WTC11 (cell line): Measurements from ENCODE around the gene SMARCA2. TPM values are rescaled to one million over a fixed set of nuclear protein-coding genes. Genes with fewer than 3 reads are reported as not detected.

Experiments used
- ATAC-seq: fragments of 200-7000 bp; cut with Tn5 transposase; 2 replicates; pipeline ENCODE4 v1.10.0; 2021; ENCODE audit warnings: mild to moderate bottlenecking, moderate library complexity
- CTCF ChIA-PET: fragments of 300-600 bp; sonication (Branson Sonifier 250); formaldehyde crosslinking; loops from one replicate; lab custom pipeline; 2021; ENCODE audit warnings: antibody characterized with exemption; lab: Charles Lee
- POLR2A ChIA-PET: fragments of 350-600 bp; sonication (Branson Sonifier 250); formaldehyde crosslinking; loops from one replicate; lab custom pipeline; 2021; ENCODE audit warnings: antibody characterized with exemption; lab: Charles Lee
- DNase-seq: peaks from one replicate; pipeline ENCODE4 v3.0.0; 2021; ENCODE audit warnings: low spot score
- H3K27ac Mint-ChIP-seq: 2 replicates; pipeline ENCODE4 v1.8.0; 2021; ENCODE audit warnings: mixed read lengths
- H3K27me3 Mint-ChIP-seq: 2 replicates; pipeline ENCODE4 v1.8.0; 2021; ENCODE audit warnings: low read depth, mild to moderate bottlenecking, moderate library complexity, mixed read lengths
- H3K36me3 Mint-ChIP-seq: 2 replicates; pipeline ENCODE4 v1.8.0; 2021; ENCODE audit warnings: mixed read lengths
- H3K4me1 Mint-ChIP-seq: 2 replicates; pipeline ENCODE4 v1.8.0; 2022; ENCODE audit warnings: mixed read lengths
- H3K4me3 Mint-ChIP-seq: 2 replicates; pipeline ENCODE4 v1.8.0; 2021; ENCODE audit warnings: mild to moderate bottlenecking, moderate library complexity, mixed read lengths
- H3K9me3 Mint-ChIP-seq: 2 replicates; pipeline ENCODE4 v1.8.0; 2021; ENCODE audit warnings: mixed read lengths
- ATF1 ChIP-seq: sonication (generic); formaldehyde crosslinking; IDR thresholded peaks from 2 replicates; pipeline ENCODE4 v1.8.1; 2023; ENCODE audit warnings: mild to moderate bottlenecking, moderate library complexity, missing genetic modification reagents
- CREM ChIP-seq: sonication (generic); formaldehyde crosslinking; IDR thresholded peaks from 2 replicates; pipeline ENCODE4 v1.8.1; 2022; ENCODE audit warnings: mild to moderate bottlenecking, missing genetic modification reagents, moderate library complexity
- EMX1 ChIP-seq: fragments of 250-450 bp; sonication (Bioruptor Pico); IDR thresholded peaks from 2 replicates; pipeline ENCODE4 v1.8.0; 2021; ENCODE audit warnings: mild to moderate bottlenecking
- ESRRA ChIP-seq: sonication (generic); formaldehyde crosslinking; IDR thresholded peaks from 2 replicates; pipeline ENCODE4 v1.8.1; 2022; ENCODE audit warnings: mild to moderate bottlenecking, missing genetic modification reagents, borderline replicate concordance
- ETV6 ChIP-seq: sonication (generic); formaldehyde crosslinking; IDR thresholded peaks from 2 replicates; pipeline ENCODE4 v1.8.1; 2022; ENCODE audit warnings: mild to moderate bottlenecking, missing genetic modification reagents
- FOXK1 ChIP-seq: sonication (generic); formaldehyde crosslinking; IDR thresholded peaks from 2 replicates; pipeline ENCODE4 v1.8.0; 2022; ENCODE audit warnings: mild to moderate bottlenecking, moderate library complexity, missing genetic modification reagents
- HMGA2 ChIP-seq: fragments of 250-450 bp; sonication (Bioruptor Pico); IDR thresholded peaks from 2 replicates; pipeline ENCODE4 v1.4.0; 2021; ENCODE audit warnings: mild to moderate bottlenecking, moderate library complexity
- JUN ChIP-seq: sonication (generic); formaldehyde crosslinking; IDR thresholded peaks from 2 replicates; pipeline ENCODE4 v1.8.0; 2023; ENCODE audit warnings: mild to moderate bottlenecking, missing genetic modification reagents
- KAT7 ChIP-seq: sonication (generic); formaldehyde crosslinking; IDR thresholded peaks from 2 replicates; pipeline ENCODE4 v1.8.1; 2023; ENCODE audit warnings: missing genetic modification reagents, mild to moderate bottlenecking, borderline replicate concordance
- SMAD4 ChIP-seq: sonication (generic); formaldehyde crosslinking; IDR thresholded peaks from 2 replicates; pipeline ENCODE4 v1.8.0; 2022; ENCODE audit warnings: mild to moderate bottlenecking, missing genetic modification reagents
- SP1 ChIP-seq: sonication (generic); formaldehyde crosslinking; conservative IDR thresholded peaks from 2 replicates; pipeline ENCODE4 v1.8.1; 2022; ENCODE audit warnings: missing genetic modification reagents
- TCF7 ChIP-seq: sonication (generic); formaldehyde crosslinking; IDR thresholded peaks from 2 replicates; pipeline ENCODE4 v1.8.0; 2022; ENCODE audit warnings: mild to moderate bottlenecking, low read depth, missing genetic modification reagents, moderate library complexity
- TP53 ChIP-seq: sonication (generic); formaldehyde crosslinking; IDR thresholded peaks from 2 replicates; pipeline ENCODE4 v1.8.1; 2023; ENCODE audit warnings: mild to moderate bottlenecking, missing genetic modification reagents
- ZBTB21 ChIP-seq: sonication (generic); formaldehyde crosslinking; IDR thresholded peaks from 2 replicates; pipeline ENCODE4 v1.8.1; 2023; ENCODE audit warnings: mild to moderate bottlenecking, missing genetic modification reagents, borderline replicate concordance
- ZNF317 ChIP-seq: sonication (generic); formaldehyde crosslinking; IDR thresholded peaks from 2 replicates; pipeline ENCODE4 v1.8.1; 2023; ENCODE audit warnings: low read depth, mild to moderate bottlenecking, moderate library complexity, missing genetic modification reagents, borderline replicate concordance
- ZNF416 ChIP-seq: fragments of 250-450 bp; sonication (Bioruptor Pico); IDR thresholded peaks from 2 replicates; pipeline ENCODE4 v1.9.0; 2021; ENCODE audit warnings: mild to moderate bottlenecking, inconsistent platforms
- total RNA-seq: library from RNA; stranded (reverse); gene quantifications from 3 replicates; pipeline ENCODE4 v1.2.3, GENCODE V29; 2021
- TF ChIP-seq, protein P1 (sequence below): sonication (generic); formaldehyde crosslinking; IDR thresholded peaks from 2 replicates; pipeline ENCODE4 v1.8.1; 2023; ENCODE audit warnings: mild to moderate bottlenecking, missing genetic modification reagents, moderate library complexity
- TF ChIP-seq, protein P2 (sequence below): sonication (generic); formaldehyde crosslinking; IDR thresholded peaks from 2 replicates; pipeline ENCODE4 v1.8.0; 2023; ENCODE audit warnings: missing genetic modification reagents, mild to moderate bottlenecking, borderline replicate concordance
- TF ChIP-seq, protein P3 (sequence below): sonication (generic); formaldehyde crosslinking; IDR thresholded peaks from 2 replicates; pipeline ENCODE4 v1.8.1; 2022; ENCODE audit warnings: missing genetic modification reagents, borderline replicate concordance
- TF ChIP-seq, protein P4 (sequence below): sonication (generic); formaldehyde crosslinking; IDR thresholded peaks from 2 replicates; pipeline ENCODE4 v1.8.1; 2023; ENCODE audit warnings: mild to moderate bottlenecking, missing genetic modification reagents, borderline replicate concordance

The SMARCA2 gene
- total RNA-seq, 1 experiment from 2014 or later = 20.3 TPM

DNA sequence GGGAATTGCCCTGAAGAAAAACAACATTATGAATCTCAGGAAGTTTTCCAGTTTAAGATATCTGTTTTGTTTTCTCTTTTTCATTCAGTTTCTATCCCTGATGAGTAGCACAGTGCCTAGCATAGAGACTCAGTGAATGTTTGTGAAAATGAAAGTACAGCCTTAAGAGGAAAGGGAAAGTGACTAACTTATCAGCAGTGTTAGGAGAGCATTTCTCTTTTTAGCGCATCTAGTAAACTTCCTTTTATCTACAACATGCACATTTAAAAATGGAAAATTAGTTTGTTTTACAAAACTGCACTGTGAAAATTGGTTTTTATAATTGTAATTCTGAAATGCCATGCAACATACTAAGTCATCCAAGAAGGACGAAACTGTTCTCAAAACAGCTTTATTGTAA is 110.8 kb downstream of the SMARCA2 start:
- H3K27ac Mint-ChIP-seq = no peak overlapping the region
- CTCF ChIA-PET = interaction anchor here (2.7 kb wide), 1 partner anchor 10 kb away, joined by 12 read pairs; no protein-coding TSS in a partner anchor

DNA sequence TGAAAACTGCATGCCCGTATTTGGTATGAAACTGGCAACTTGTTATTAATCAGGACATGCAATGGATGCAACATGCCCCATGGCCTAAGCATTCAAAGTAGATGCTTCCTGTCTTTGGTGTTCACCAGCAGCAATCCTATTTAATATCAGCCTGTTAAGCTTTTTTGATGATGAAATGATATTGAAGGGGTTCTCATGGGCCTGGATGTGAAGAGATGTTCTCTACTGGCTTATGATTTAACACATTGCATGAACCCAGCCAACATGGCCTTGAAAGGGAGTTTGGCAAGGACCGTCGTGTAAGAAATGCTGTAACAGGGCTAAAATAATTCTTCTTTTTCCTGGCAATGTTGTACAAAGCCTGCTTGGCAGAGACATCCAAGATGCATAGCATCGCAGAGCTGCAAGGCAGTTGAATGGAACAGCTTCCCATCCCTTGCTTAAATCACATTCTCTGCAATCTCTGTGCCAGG is 111.2 kb downstream of the SMARCA2 start:
- ChIA-PET CTCF (interaction anchor here (1.1 to 2.7 kb wide), 2 partner anchors 10 kb away, joined by 3 to 12 read pairs; no protein-coding TSS in a partner anchor), POLR2A (no interaction called here)
- H3K27me3 Mint-ChIP-seq = no peaks in the 10 kb centered on the region; the same call in 1 of the 2 replicates
- no peak overlapping the region for H3K4me3 Mint-ChIP-seq
- DNase-seq = no peak
- no peaks in the 10 kb centered on the region for H3K36me3 Mint-ChIP-seq
- TF ChIP-seq JUN (no peak), FOXK1 (CRISPR knock-in tag) (no peak), SP1 (CRISPR knock-in tag) (no peak), KAT7 (no peak), ZBTB21 (CRISPR knock-in tag) (no peak), TP53 (no peak), ATF1 (CRISPR knock-in tag) (no peak), EMX1 (no peak), ZNF317 (no peak), ESRRA (CRISPR knock-in tag) (no peak), SMAD4 (no peak), CREM (CRISPR knock-in tag) (no peak)
- TF ChIP-seq, protein P1, sequence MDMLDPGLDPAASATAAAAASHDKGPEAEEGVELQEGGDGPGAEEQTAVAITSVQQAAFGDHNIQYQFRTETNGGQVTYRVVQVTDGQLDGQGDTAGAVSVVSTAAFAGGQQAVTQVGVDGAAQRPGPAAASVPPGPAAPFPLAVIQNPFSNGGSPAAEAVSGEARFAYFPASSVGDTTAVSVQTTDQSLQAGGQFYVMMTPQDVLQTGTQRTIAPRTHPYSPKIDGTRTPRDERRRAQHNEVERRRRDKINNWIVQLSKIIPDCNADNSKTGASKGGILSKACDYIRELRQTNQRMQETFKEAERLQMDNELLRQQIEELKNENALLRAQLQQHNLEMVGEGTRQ (CRISPR knock-in tag) = no peak
- TF ChIP-seq, protein P2, sequence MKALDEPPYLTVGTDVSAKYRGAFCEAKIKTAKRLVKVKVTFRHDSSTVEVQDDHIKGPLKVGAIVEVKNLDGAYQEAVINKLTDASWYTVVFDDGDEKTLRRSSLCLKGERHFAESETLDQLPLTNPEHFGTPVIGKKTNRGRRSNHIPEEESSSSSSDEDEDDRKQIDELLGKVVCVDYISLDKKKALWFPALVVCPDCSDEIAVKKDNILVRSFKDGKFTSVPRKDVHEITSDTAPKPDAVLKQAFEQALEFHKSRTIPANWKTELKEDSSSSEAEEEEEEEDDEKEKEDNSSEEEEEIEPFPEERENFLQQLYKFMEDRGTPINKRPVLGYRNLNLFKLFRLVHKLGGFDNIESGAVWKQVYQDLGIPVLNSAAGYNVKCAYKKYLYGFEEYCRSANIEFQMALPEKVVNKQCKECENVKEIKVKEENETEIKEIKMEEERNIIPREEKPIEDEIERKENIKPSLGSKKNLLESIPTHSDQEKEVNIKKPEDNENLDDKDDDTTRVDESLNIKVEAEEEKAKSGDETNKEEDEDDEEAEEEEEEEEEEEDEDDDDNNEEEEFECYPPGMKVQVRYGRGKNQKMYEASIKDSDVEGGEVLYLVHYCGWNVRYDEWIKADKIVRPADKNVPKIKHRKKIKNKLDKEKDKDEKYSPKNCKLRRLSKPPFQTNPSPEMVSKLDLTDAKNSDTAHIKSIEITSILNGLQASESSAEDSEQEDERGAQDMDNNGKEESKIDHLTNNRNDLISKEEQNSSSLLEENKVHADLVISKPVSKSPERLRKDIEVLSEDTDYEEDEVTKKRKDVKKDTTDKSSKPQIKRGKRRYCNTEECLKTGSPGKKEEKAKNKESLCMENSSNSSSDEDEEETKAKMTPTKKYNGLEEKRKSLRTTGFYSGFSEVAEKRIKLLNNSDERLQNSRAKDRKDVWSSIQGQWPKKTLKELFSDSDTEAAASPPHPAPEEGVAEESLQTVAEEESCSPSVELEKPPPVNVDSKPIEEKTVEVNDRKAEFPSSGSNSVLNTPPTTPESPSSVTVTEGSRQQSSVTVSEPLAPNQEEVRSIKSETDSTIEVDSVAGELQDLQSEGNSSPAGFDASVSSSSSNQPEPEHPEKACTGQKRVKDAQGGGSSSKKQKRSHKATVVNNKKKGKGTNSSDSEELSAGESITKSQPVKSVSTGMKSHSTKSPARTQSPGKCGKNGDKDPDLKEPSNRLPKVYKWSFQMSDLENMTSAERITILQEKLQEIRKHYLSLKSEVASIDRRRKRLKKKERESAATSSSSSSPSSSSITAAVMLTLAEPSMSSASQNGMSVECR (CRISPR knock-in tag) = no peak
- TF ChIP-seq, protein P3, sequence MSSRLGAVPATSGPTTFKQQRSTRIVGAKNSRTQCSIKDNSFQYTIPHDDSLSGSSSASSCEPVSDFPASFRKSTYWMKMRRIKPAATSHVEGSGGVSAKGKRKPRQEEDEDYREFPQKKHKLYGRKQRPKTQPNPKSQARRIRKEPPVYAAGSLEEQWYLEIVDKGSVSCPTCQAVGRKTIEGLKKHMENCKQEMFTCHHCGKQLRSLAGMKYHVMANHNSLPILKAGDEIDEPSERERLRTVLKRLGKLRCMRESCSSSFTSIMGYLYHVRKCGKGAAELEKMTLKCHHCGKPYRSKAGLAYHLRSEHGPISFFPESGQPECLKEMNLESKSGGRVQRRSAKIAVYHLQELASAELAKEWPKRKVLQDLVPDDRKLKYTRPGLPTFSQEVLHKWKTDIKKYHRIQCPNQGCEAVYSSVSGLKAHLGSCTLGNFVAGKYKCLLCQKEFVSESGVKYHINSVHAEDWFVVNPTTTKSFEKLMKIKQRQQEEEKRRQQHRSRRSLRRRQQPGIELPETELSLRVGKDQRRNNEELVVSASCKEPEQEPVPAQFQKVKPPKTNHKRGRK (CRISPR knock-in tag) = no peak
- ATAC-seq = no peak
- H3K27ac Mint-ChIP-seq = no peak overlapping the region
- H3K9me3 Mint-ChIP-seq = no peaks in the 10 kb centered on the region
- no peaks in the 10 kb centered on the region for H3K4me1 Mint-ChIP-seq

More for the DNA sequence above, 110.8 kb downstream of the SMARCA2 start:
- Mint-ChIP-seq H3K4me3 (no peak overlapping the region), H3K9me3 (no peaks in the 10 kb centered on the region), H3K36me3 (no peaks in the 10 kb centered on the region), H3K27me3 (no peaks in the 10 kb centered on the region; the same call in 1 of the 2 replicates), H3K4me1 (no peaks in the 10 kb centered on the region)
- POLR2A ChIA-PET = no interaction called here
- no peak for TF ChIP-seq ZNF416 (CRISPR knock-in tag)
- TF ChIP-seq ESRRA (CRISPR knock-in tag) = no peak
- no peak for TF ChIP-seq TCF7 (CRISPR knock-in tag)
- ATAC-seq (no peak), DNase-seq (no peak)

DNA sequence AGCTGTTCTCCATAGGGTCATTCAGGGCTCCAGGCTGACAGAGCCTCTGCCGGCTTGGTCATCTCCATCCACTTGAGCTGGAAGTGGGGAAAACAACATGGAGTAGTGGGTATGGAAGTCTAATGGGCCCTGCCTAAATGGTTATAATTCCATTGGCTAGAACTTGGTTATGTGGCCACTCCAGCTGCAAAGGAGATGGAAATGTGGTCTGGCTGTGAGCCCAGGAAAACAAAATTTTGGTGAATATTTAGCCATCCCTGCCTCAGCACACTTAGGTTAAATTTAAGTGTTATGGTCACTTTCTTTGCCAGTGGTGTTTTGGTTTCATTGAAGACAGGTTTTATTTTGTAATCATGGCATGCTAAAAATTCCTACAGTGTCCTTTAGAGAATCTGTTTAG is 112.3 kb downstream of the SMARCA2 start:
- H3K4me3 Mint-ChIP-seq = no peak overlapping the region
- DNase-seq = no peak
- ATAC-seq = no peak
- H3K27me3 Mint-ChIP-seq = no peaks in the 10 kb centered on the region; the same call in 1 of the 2 replicates
- CTCF ChIA-PET = interaction anchor here (1.1 kb wide), 1 partner anchor 11 kb away, joined by 3 read pairs; no protein-coding TSS in a partner anchor
- H3K9me3 Mint-ChIP-seq = no peaks in the 10 kb centered on the region
- POLR2A ChIA-PET = no interaction called here
- H3K27ac Mint-ChIP-seq = no peak overlapping the region
- H3K36me3 Mint-ChIP-seq = no peaks in the 10 kb centered on the region
- H3K4me1 Mint-ChIP-seq = 0 out of 2 replicates have a peak, but pooled peaks cover 4% of the 10 kb centered on the region
- TF ChIP-seq HMGA2 (CRISPR knock-in tag) = no peak
- TF ChIP-seq, protein P3 (CRISPR knock-in tag) = no peak
- TF ChIP-seq ETV6 (CRISPR knock-in tag) = no peak
- TF ChIP-seq, protein P4, sequence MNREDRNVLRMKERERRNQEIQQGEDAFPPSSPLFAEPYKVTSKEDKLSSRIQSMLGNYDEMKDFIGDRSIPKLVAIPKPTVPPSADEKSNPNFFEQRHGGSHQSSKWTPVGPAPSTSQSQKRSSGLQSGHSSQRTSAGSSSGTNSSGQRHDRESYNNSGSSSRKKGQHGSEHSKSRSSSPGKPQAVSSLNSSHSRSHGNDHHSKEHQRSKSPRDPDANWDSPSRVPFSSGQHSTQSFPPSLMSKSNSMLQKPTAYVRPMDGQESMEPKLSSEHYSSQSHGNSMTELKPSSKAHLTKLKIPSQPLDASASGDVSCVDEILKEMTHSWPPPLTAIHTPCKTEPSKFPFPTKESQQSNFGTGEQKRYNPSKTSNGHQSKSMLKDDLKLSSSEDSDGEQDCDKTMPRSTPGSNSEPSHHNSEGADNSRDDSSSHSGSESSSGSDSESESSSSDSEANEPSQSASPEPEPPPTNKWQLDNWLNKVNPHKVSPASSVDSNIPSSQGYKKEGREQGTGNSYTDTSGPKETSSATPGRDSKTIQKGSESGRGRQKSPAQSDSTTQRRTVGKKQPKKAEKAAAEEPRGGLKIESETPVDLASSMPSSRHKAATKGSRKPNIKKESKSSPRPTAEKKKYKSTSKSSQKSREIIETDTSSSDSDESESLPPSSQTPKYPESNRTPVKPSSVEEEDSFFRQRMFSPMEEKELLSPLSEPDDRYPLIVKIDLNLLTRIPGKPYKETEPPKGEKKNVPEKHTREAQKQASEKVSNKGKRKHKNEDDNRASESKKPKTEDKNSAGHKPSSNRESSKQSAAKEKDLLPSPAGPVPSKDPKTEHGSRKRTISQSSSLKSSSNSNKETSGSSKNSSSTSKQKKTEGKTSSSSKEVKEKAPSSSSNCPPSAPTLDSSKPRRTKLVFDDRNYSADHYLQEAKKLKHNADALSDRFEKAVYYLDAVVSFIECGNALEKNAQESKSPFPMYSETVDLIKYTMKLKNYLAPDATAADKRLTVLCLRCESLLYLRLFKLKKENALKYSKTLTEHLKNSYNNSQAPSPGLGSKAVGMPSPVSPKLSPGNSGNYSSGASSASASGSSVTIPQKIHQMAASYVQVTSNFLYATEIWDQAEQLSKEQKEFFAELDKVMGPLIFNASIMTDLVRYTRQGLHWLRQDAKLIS (CRISPR knock-in tag) = no peak
- TF ChIP-seq ZNF317 = no peak
